GM12878 (cell line): ENCODE measurements around the gene GNPTAB. TPM values are rescaled to one million over a fixed set of nuclear protein-coding genes. Genes with fewer than 3 reads are reported as not detected.

Experiments used
- CTCF ChIP-seq, 3 experiments: IDR thresholded peaks in 2 of 3; conservative IDR thresholded peaks in 1 of 3; 2 replicates each; pipeline ENCODE4 v1.5.1; 2011; ENCODE audit warnings: low read depth in 3 of 3, low read length in 3 of 3, mild to moderate bottlenecking in 3 of 3, control low read depth in 2 of 3, moderate library complexity in 2 of 3, inconsistent platforms in 1 of 3, mixed read lengths in 1 of 3; ENCODE audit not compliant: control insufficient read depth in 2 of 3, insufficient read depth in 1 of 3; ENCODE audit errors: extremely low read depth in 1 of 3
- CUX1 ChIP-seq: IDR thresholded peaks from 2 replicates; pipeline ENCODE4 v1.6.1; 2012; ENCODE audit warnings: improper control_type of control experiment, low read depth, low read length; ENCODE audit not compliant: insufficient replicate concordance
- EP300 ChIP-seq, 2 experiments: fragments of 150-350 bp in 1 of 2; IDR thresholded peaks; 2 replicates each; pipeline ENCODE4 v1.6.1; 2011 to 2012; ENCODE audit warnings: low read depth in 2 of 2, low read length in 2 of 2, borderline replicate concordance in 1 of 2, improper control_type of control experiment in 1 of 2, inconsistent platforms in 1 of 2; ENCODE audit not compliant: control insufficient read depth in 1 of 2
- JUND ChIP-seq: IDR thresholded peaks from 2 replicates; pipeline ENCODE4 v1.6.1; 2012; ENCODE audit warnings: low read depth, mild to moderate bottlenecking, low read length, improper control_type of control experiment, moderate library complexity
- NBN ChIP-seq: fragments of 450-650 bp; IDR thresholded peaks from 2 replicates; pipeline ENCODE4 v1.6.1; 2016
- NFXL1 ChIP-seq: fragments of 450-650 bp; IDR thresholded peaks from 2 replicates; pipeline ENCODE4 v1.6.1; 2017; ENCODE audit warnings: antibody characterized with exemption, mild to moderate bottlenecking, borderline replicate concordance
- RCOR1 ChIP-seq: conservative IDR thresholded peaks from 2 replicates; pipeline ENCODE4 v1.6.1; 2012; ENCODE audit warnings: low read depth, low read length, improper control_type of control experiment
- REST ChIP-seq: IDR thresholded peaks from 2 replicates; pipeline ENCODE4 v1.6.1; 2012; ENCODE audit warnings: mild to moderate bottlenecking, low read depth, low read length
- SRF ChIP-seq, 2 experiments: IDR thresholded peaks; 2 replicates each; pipeline ENCODE4 v1.6.1; 2011; ENCODE audit warnings: low read depth in 2 of 2, low read length in 2 of 2, mild to moderate bottlenecking in 1 of 2, moderate library complexity in 1 of 2
- STAT1 ChIP-seq: fragments of 450-650 bp; conservative IDR thresholded peaks from 2 replicates; pipeline ENCODE4 v1.6.1; 2014; ENCODE audit warnings: antibody characterized with exemption, mild to moderate bottlenecking
- TCF3 ChIP-seq: IDR thresholded peaks from 2 replicates; pipeline ENCODE4 v1.6.1; 2012; ENCODE audit warnings: low read depth, mild to moderate bottlenecking, low read length, borderline replicate concordance; ENCODE audit not compliant: insufficient read depth
- ZZZ3 ChIP-seq: IDR thresholded peaks from 2 replicates; pipeline ENCODE4 v1.6.1; 2011; ENCODE audit warnings: low read depth; ENCODE audit not compliant: control insufficient read depth, insufficient read length
- polyA plus RNA-seq, 11 experiments: library from polyadenylated mRNA; depleted of rRNA in 4 of 11; unstranded in 6 of 11; stranded (reverse) in 5 of 11; fragments of >200 nt; fragmentation: Nextera tagmentation in 4 of 11; fragmentation: Illumina TruSeq in 1 of 11; extraction: Ambion mirVana in 4 of 11; extraction: Trizol in 1 of 11; gene quantifications; 1 replicate in 1 of 11; 2 replicates in 10 of 11; pipeline versions ENCODE4 v1.2.1 to v1.2.3, GENCODE V29; 2011 to 2016; ENCODE audit warnings: inconsistent platforms in 2 of 11, missing spikeins in 2 of 11, low read depth in 1 of 11
- total RNA-seq, 4 experiments: library from RNA; depleted of rRNA in 3 of 4; stranded (reverse); fragments of >200 nt in 3 of 4; fragmentation: Illumina TruSeq in 1 of 4; extraction: Trizol in 1 of 4; gene quantifications; 2 replicates each; pipeline versions ENCODE4 v1.2.1 to v1.2.3, GENCODE V29; 2013 to 2021
- TF ChIP-seq, protein P1 (sequence below): fragments of 450-650 bp; conservative IDR thresholded peaks from 2 replicates; pipeline ENCODE4 v1.6.1; 2017; ENCODE audit warnings: mild to moderate bottlenecking, moderate library complexity

Gene GNPTAB
- total and polyA plus RNA-seq, 10 of the 15 experiments (the other 5 are each of a cell fraction or from before 2014, with no cell fraction given): 9.8 to 38.9 (median 35.3) TPM

- TF ChIP-seq JUND (no peak), ZZZ3 (no peak), STAT1 (no peak), EP300 (IDR thresholded peaks at IDR 0.05; ENCODE audit: borderline replicate concordance in 1 of 2, control insufficient read depth in 1 of 2, low read depth in 2 of 2, low read length in 2 of 2) (0 out of 4 replicates have a peak, but pooled peaks of 1 of the 2 experiments have one; percentile 22), REST (no peak), TCF3 (0 out of 2 replicates have a peak, but pooled peaks have one; percentile 23), SRF (IDR thresholded peaks at IDR 0.05; ENCODE audit: low read depth in 2 of 2, low read length in 2 of 2) (no peak), CUX1 (no peak), RCOR1 (no peak), NBN (no peak), NFXL1 (no peak; the same call in 1 of the 2 replicates), CTCF (IDR thresholded peaks at IDR 0.05 in 2 of 3, conservative IDR thresholded peaks at IDR 0.05 in 1 of 3; ENCODE audit: control insufficient read depth in 2 of 3, extremely low read depth in 1 of 3, insufficient read depth in 1 of 3, low read depth in 3 of 3, low read length in 3 of 3) (peak; percentile 75 to 82 (median 77))
- TF ChIP-seq, protein P1, sequence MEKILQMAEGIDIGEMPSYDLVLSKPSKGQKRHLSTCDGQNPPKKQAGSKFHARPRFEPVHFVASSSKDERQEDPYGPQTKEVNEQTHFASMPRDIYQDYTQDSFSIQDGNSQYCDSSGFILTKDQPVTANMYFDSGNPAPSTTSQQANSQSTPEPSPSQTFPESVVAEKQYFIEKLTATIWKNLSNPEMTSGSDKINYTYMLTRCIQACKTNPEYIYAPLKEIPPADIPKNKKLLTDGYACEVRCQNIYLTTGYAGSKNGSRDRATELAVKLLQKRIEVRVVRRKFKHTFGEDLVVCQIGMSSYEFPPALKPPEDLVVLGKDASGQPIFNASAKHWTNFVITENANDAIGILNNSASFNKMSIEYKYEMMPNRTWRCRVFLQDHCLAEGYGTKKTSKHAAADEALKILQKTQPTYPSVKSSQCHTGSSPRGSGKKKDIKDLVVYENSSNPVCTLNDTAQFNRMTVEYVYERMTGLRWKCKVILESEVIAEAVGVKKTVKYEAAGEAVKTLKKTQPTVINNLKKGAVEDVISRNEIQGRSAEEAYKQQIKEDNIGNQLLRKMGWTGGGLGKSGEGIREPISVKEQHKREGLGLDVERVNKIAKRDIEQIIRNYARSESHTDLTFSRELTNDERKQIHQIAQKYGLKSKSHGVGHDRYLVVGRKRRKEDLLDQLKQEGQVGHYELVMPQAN: peak; percentile 84
Measured at GRCh38 chr12:101830367-101831325, at the start of gene GNPTAB (continued).
